HCT116 (cell line): ENCODE measurements around the gene FAM219A. TPM values are rescaled to one million over a fixed set of nuclear protein-coding genes. Genes with fewer than 3 reads are reported as not detected.
A peak's percentile ranks its signal among the peaks of the same experiment; 100 is the strongest.

ENCODE experiments used
- ATAC-seq: fragments of 200-7000 bp; cut with Tn5 transposase; 2 replicates; pipeline ENCODE4 v1.9.1; 2020; ENCODE audit warnings: mild to moderate bottlenecking, moderate library complexity
- BruUV-seq: library from RNA; stranded (reverse); fragments of 400-500 nt; replicated peaks from 2 replicates; lab custom pipeline; 2021; lab: Mats Ljungman, UMichigan
- CTCF ChIA-PET: fragments of 300-600 bp; sonication (Branson Sonifier 250); formaldehyde crosslinking; loops from one replicate; lab custom pipeline; 2021; ENCODE audit warnings: antibody characterized with exemption; lab: Charles Lee
- POLR2A ChIA-PET: fragments of 300-600, 350-600 bp; sonication (Branson Sonifier 250); formaldehyde crosslinking; loops from one replicate; lab custom pipeline; 2021; ENCODE audit warnings: antibody characterized with exemption; lab: Charles Lee
- RAD21 ChIA-PET, 2 experiments: fragments of 300-600 bp; sonication (Branson Sonifier 250); formaldehyde crosslinking; loops; one replicate each; lab custom pipeline; 2023; ENCODE audit warnings: low total read pairs in 2 of 2; ENCODE audit not compliant: uncharacterized antibody in 2 of 2, unreplicated experiment in 2 of 2, low non-redundant PET in 1 of 2; lab: Charles Lee
- DNase-seq: peaks from one replicate; pipeline ENCODE4 v3.0.0-alpha.2; 2010; ENCODE audit warnings: low read depth, low spot score
- H2AFZ ChIP-seq: fragments of 200-600 bp; shearing (Covaris generic), sonication (generic); 2 replicates; pipeline ENCODE4 v1.6.1; 2017; ENCODE audit warnings: low read depth, mixed run types, mixed read lengths, antibody characterized with exemption, low read length; ENCODE audit not compliant: poor library complexity, severe bottlenecking
- H3K27ac ChIP-seq: 2 replicates; pipeline ENCODE4 v1.5.1; 2012; ENCODE audit warnings: low read depth, low read length
- H3K27me3 ChIP-seq: fragments of 200-600 bp; sonication (generic); 2 replicates; pipeline ENCODE4 v1.6.1; 2016; ENCODE audit warnings: mixed run types, low read length, mixed read lengths; ENCODE audit not compliant: insufficient read depth
- H3K36me3 ChIP-seq, 2 experiments: fragments of 200-500 bp in 1 of 2; fragments of 200-600 bp in 1 of 2; sonication (Bioruptor generic) in 1 of 2; sonication (generic) in 1 of 2; 2 replicates each; pipeline versions ENCODE4 v1.5.1 to v1.6.1; 2014 to 2016; ENCODE audit warnings: low read length in 2 of 2, inconsistent platforms in 1 of 2, mixed read lengths in 1 of 2, mixed run types in 1 of 2; ENCODE audit not compliant: insufficient read depth in 2 of 2, control insufficient read depth in 1 of 2
- H3K4me1 ChIP-seq, 2 experiments: fragments of 200-600 bp in 1 of 2; sonication (generic) in 1 of 2; 2 replicates each; pipeline versions ENCODE4 v1.5.1 to v1.6.1; 2012 to 2017; ENCODE audit warnings: low read length in 2 of 2, inconsistent platforms in 1 of 2, mild to moderate bottlenecking in 1 of 2, mixed read lengths in 1 of 2, mixed run types in 1 of 2, moderate library complexity in 1 of 2; ENCODE audit not compliant: insufficient read depth in 2 of 2, control insufficient read depth in 1 of 2
- H3K4me2 ChIP-seq: fragments of 200-600 bp; sonication (generic); 2 replicates; pipeline ENCODE4 v1.6.1; 2017; ENCODE audit warnings: mixed run types, low read length, mixed read lengths
- H3K4me3 ChIP-seq, 2 experiments: fragments of 200-600 bp in 1 of 2; sonication (generic) in 1 of 2; replicated peaks in 1 of 2; 2 replicates each; pipeline ENCODE4 v1.5.1; 2011 to 2016; ENCODE audit warnings: low read length in 2 of 2, control low read depth in 1 of 2, low read depth in 1 of 2, mild to moderate bottlenecking in 1 of 2, mixed read lengths in 1 of 2, mixed run types in 1 of 2
- H3K79me2 ChIP-seq: fragments of 200-600 bp; sonication (generic); 2 replicates; pipeline ENCODE4 v1.6.1; 2017; ENCODE audit warnings: mild to moderate bottlenecking, mixed run types, low read length, moderate library complexity, mixed read lengths; ENCODE audit not compliant: insufficient read depth
- H3K9ac ChIP-seq: fragments of 200-600 bp; sonication (generic); 2 replicates; pipeline ENCODE4 v1.6.1; 2016; ENCODE audit warnings: low read length, mixed read lengths
- H3K9me2 ChIP-seq: fragments of 200-600 bp; sonication (generic), shearing (Covaris generic); 2 replicates; pipeline ENCODE4 v1.6.1; 2017; ENCODE audit warnings: mixed run types, mild to moderate bottlenecking, moderate library complexity; ENCODE audit not compliant: insufficient read depth
- H3K9me3 ChIP-seq, 2 experiments: fragments of 200-500 bp in 1 of 2; fragments of 200-600 bp in 1 of 2; sonication (Bioruptor generic) in 1 of 2; sonication (generic) in 1 of 2; 2 replicates each; pipeline ENCODE4 v1.6.1; 2014 to 2017; ENCODE audit warnings: low read length in 2 of 2, mixed read lengths in 2 of 2, inconsistent platforms in 1 of 2, low read depth in 1 of 2, mild to moderate bottlenecking in 1 of 2, mixed run types in 1 of 2, moderate library complexity in 1 of 2; ENCODE audit not compliant: control insufficient read depth in 1 of 2, insufficient read depth in 1 of 2
- H4K20me1 ChIP-seq: fragments of 200-600 bp; sonication (generic), shearing (Covaris generic); 2 replicates; pipeline ENCODE4 v1.6.1; 2017; ENCODE audit warnings: mixed run types, mild to moderate bottlenecking, moderate library complexity; ENCODE audit not compliant: insufficient read depth
- CEBPB ChIP-seq: IDR thresholded peaks from 2 replicates; pipeline ENCODE4 v1.6.1; 2012; ENCODE audit warnings: low read depth
- EZH2phosphoT487 ChIP-seq: fragments of 200-600 bp; IDR thresholded peaks from 2 replicates; pipeline ENCODE4 v1.6.1; 2018; ENCODE audit warnings: antibody characterized with exemption, borderline replicate concordance
- POLR2AphosphoS5 ChIP-seq: IDR thresholded peaks from 2 replicates; pipeline ENCODE4 v1.6.1; 2011; ENCODE audit warnings: mild to moderate bottlenecking, low read depth, low read length, moderate library complexity
- RAD21 ChIP-seq: IDR thresholded peaks from 2 replicates; pipeline ENCODE4 v1.6.1; 2012; ENCODE audit warnings: low read depth, mild to moderate bottlenecking
- intact Hi-C: fragments of 100-400 bp; cut with micrococcal nuclease; formaldehyde crosslinking; loops from 2 replicates; pipeline ENCODE4 v1.10.0; 2022
- total RNA-seq: library from RNA; stranded (reverse); gene quantifications from one replicate; pipeline ENCODE4 v1.2.1, GENCODE V29; 2021; ENCODE audit not compliant: unreplicated experiment
- TF ChIP-seq, protein P1 (sequence below), 3 experiments: fragments of 200-600 bp in 1 of 3; sonication (generic) in 1 of 3; IDR thresholded peaks in 2 of 3; conservative IDR thresholded peaks in 1 of 3; 2 replicates each; pipeline ENCODE4 v1.5.1; 2012 to 2017; ENCODE audit warnings: low read depth in 2 of 3, low read length in 2 of 3, antibody characterized with exemption in 1 of 3, borderline replicate concordance in 1 of 3, control low read depth in 1 of 3, mild to moderate bottlenecking in 1 of 3, mixed read lengths in 1 of 3, mixed run types in 1 of 3, moderate library complexity in 1 of 3; ENCODE audit not compliant: insufficient read depth in 1 of 3
- TF ChIP-seq, protein P2 (sequence below): IDR thresholded peaks from 2 replicates; pipeline ENCODE4 v1.6.1; 2012

Gene FAM219A
- total RNA-seq, 1 experiment from 2014 or later = 13.4 TPM

GRCh38 chr9:34500623-34501267 is 42.4 kb upstream of the FAM219A start:
- ChIA-PET RAD21 (interaction anchor here in 1 of 2 experiments (0.9 kb wide), 1 partner anchor 97 kb away, joined by 3 read pairs; no protein-coding TSS in a partner anchor), POLR2A (no interaction called here), CTCF (interaction anchor here (1.5 to 4.3 kb wide), 2 partner anchors 95 to 97 kb away, joined by 3 to 17 read pairs; no protein-coding TSS in a partner anchor)
- intact Hi-C loops = loop anchor here (1.0 to 5.0 kb wide), 5 partner anchors 43 to 168 kb away; partner anchors contain the start of genes DNAI1 and FAM219A
- no peaks in the 10 kb centered on the region for H3K9me3 ChIP-seq
- no peaks in the 10 kb centered on the region for H3K79me2 ChIP-seq
- no peaks in the 10 kb centered on the region for H3K36me3 ChIP-seq
- H3K4me3 ChIP-seq = no peak overlapping the region
- TF ChIP-seq, protein P1, sequence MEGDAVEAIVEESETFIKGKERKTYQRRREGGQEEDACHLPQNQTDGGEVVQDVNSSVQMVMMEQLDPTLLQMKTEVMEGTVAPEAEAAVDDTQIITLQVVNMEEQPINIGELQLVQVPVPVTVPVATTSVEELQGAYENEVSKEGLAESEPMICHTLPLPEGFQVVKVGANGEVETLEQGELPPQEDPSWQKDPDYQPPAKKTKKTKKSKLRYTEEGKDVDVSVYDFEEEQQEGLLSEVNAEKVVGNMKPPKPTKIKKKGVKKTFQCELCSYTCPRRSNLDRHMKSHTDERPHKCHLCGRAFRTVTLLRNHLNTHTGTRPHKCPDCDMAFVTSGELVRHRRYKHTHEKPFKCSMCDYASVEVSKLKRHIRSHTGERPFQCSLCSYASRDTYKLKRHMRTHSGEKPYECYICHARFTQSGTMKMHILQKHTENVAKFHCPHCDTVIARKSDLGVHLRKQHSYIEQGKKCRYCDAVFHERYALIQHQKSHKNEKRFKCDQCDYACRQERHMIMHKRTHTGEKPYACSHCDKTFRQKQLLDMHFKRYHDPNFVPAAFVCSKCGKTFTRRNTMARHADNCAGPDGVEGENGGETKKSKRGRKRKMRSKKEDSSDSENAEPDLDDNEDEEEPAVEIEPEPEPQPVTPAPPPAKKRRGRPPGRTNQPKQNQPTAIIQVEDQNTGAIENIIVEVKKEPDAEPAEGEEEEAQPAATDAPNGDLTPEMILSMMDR (IDR thresholded peaks at IDR 0.05 in 2 of 3, conservative IDR thresholded peaks at IDR 0.05 in 1 of 3; ENCODE audit: borderline replicate concordance in 1 of 3, insufficient read depth in 1 of 3, low read depth in 2 of 3, low read length in 2 of 3) = peak; percentile 87 to 99 (median 99)
- TF ChIP-seq POLR2AphosphoS5 (no peak), RAD21 (peak; percentile 88)
- no peak overlapping the region for H3K27ac ChIP-seq
- H3K27me3 ChIP-seq = no peaks in the 10 kb centered on the region
- H3K4me1 ChIP-seq = peaks cover 7 to 10% of the 10 kb centered on the region in 2 experiments; a peak in 2 of 4 replicates
- H3K9ac ChIP-seq = no peak overlapping the region
- no peaks in the 10 kb centered on the region for H3K9me2 ChIP-seq
- DNase-seq (peak; percentile 29), ATAC-seq (peak; percentile 86)
- H4K20me1 ChIP-seq = no peaks in the 10 kb centered on the region
- no TSS peak for BruUV-seq
- no peak overlapping the region for H2AFZ ChIP-seq
- H3K4me2 ChIP-seq = no peak overlapping the region

GRCh38 chr9:34499076-34499475 is 40.7 kb upstream of the FAM219A start:
- H3K27ac ChIP-seq = no peak overlapping the region
- RAD21 ChIA-PET = no interaction called here
- no peak overlapping the region for H3K9ac ChIP-seq
- no TSS peak for BruUV-seq
- H3K4me3 ChIP-seq = no peak overlapping the region
- TF ChIP-seq CEBPB (no peak), EZH2phosphoT487 (no peak)
- TF ChIP-seq, protein P2, sequence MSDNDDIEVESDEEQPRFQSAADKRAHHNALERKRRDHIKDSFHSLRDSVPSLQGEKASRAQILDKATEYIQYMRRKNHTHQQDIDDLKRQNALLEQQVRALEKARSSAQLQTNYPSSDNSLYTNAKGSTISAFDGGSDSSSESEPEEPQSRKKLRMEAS = no peak
- intact Hi-C loops = no loop called here
- H3K27me3 ChIP-seq = no peaks in the 10 kb centered on the region
- no peaks in the 10 kb centered on the region for H3K9me3 ChIP-seq
- no peaks in the 10 kb centered on the region for H4K20me1 ChIP-seq
- H2AFZ ChIP-seq = no peak overlapping the region
- no peaks in the 10 kb centered on the region for H3K36me3 ChIP-seq
- no peaks in the 10 kb centered on the region for H3K79me2 ChIP-seq
- ATAC-seq (no peak), DNase-seq (no peak)
- POLR2A ChIA-PET = no interaction called here
- no peak overlapping the region for H3K4me2 ChIP-seq
- H3K9me2 ChIP-seq = no peaks in the 10 kb centered on the region
- H3K4me1 ChIP-seq = peaks cover 7 to 10% of the 10 kb centered on the region in 2 experiments; a peak in 2 of 4 replicates
- CTCF ChIA-PET = interaction anchor here (1.1 kb wide), 1 partner anchor 95 kb away, joined by 5 read pairs; no protein-coding TSS in a partner anchor
